ENCODE measurements around the gene RALGDS. TPM values are rescaled to one million over a fixed set of nuclear protein-coding genes. Genes with fewer than 3 reads are reported as not detected.

Gene RALGDS
- total RNA-seq, 1 experiment from 2014 or later, result 22.9 TPM

DNA sequence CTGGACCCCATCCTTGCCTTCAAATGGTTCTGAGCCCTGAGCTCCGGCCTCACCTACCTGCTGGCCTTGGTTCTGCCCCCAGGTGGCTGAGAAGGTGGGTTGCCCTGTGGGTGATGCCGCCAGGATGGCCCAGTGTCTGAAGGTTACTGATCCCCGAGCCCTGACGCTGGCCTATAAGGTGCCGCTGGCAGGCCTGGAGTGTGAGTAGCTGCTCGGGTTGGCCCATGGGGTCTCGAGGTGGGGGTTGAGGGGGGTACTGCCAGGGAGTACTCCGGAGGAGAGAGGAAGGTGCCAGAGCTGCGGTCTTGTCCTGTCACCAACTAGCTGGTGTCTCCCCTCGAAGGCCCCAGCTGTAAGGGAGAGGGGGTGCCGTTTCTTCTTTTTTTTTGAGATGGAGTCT lies 54.0 kb downstream of the RALGDS start (continued):
- TF ChIP-seq, protein P1, sequence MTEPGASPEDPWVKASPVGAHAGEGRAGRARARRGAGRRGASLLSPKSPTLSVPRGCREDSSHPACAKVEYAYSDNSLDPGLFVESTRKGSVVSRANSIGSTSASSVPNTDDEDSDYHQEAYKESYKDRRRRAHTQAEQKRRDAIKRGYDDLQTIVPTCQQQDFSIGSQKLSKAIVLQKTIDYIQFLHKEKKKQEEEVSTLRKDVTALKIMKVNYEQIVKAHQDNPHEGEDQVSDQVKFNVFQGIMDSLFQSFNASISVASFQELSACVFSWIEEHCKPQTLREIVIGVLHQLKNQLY (CRISPR knock-in tag; IDR thresholded peaks at IDR 0.05), result no peak
- TF ChIP-seq ZNF232 (CRISPR knock-in tag; IDR thresholded peaks at IDR 0.05) (no peak), EMX1 (CRISPR knock-in tag; IDR thresholded peaks at IDR 0.05) (no peak), ZNF396 (CRISPR knock-in tag; IDR thresholded peaks at IDR 0.05; ENCODE audit: borderline replicate concordance) (no peak), JUN (CRISPR knock-in tag; IDR thresholded peaks at IDR 0.05) (no peak)
- TF ChIP-seq, protein P2, sequence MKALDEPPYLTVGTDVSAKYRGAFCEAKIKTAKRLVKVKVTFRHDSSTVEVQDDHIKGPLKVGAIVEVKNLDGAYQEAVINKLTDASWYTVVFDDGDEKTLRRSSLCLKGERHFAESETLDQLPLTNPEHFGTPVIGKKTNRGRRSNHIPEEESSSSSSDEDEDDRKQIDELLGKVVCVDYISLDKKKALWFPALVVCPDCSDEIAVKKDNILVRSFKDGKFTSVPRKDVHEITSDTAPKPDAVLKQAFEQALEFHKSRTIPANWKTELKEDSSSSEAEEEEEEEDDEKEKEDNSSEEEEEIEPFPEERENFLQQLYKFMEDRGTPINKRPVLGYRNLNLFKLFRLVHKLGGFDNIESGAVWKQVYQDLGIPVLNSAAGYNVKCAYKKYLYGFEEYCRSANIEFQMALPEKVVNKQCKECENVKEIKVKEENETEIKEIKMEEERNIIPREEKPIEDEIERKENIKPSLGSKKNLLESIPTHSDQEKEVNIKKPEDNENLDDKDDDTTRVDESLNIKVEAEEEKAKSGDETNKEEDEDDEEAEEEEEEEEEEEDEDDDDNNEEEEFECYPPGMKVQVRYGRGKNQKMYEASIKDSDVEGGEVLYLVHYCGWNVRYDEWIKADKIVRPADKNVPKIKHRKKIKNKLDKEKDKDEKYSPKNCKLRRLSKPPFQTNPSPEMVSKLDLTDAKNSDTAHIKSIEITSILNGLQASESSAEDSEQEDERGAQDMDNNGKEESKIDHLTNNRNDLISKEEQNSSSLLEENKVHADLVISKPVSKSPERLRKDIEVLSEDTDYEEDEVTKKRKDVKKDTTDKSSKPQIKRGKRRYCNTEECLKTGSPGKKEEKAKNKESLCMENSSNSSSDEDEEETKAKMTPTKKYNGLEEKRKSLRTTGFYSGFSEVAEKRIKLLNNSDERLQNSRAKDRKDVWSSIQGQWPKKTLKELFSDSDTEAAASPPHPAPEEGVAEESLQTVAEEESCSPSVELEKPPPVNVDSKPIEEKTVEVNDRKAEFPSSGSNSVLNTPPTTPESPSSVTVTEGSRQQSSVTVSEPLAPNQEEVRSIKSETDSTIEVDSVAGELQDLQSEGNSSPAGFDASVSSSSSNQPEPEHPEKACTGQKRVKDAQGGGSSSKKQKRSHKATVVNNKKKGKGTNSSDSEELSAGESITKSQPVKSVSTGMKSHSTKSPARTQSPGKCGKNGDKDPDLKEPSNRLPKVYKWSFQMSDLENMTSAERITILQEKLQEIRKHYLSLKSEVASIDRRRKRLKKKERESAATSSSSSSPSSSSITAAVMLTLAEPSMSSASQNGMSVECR (CRISPR knock-in tag; IDR thresholded peaks at IDR 0.05; ENCODE audit: borderline replicate concordance), result no peak

DNA sequence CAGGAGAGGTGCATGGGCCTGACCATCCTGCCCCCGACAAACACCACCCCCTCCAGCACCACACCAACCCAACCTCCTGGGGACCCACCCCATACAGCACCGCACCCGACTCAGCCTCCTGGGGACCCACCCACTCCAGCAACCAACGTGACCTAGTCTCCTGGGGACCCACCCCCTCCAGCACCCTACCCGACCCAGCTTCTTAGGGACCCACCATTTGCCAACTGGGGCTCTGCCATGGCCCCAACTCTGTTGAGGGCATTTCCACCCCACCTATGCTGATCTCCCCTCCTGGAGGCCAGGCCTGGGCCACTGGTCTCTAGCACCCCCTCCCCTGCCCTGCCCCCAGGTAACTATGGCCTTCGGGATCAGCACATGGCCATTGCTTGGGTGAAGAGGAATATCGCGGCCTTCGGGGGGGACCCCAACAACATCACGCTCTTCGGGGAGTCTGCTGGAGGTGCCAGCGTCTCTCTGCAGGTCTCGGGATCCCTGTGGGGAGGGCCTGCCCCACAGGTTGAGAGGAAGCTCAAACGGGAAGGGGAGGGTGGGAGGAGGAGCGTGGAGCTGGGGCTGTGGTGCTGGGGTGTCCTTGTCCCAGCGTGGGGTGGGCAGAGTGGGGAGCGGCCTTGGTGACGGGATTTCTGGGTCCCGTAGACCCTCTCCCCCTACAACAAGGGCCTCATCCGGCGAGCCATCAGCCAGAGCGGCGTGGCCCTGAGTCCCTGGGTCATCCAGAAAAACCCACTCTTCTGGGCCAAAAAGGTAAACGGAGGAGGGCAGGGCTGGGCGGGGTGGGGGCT lies 54.7 kb downstream of the RALGDS start:
- no peak overlapping the region for H3K4me3 Mint-ChIP-seq
- peaks cover 8% of the 10 kb centered on the region for H3K4me1 Mint-ChIP-seq
- ChIA-PET POLR2A (no interaction called here), CTCF (interaction anchor here (1.1 to 1.4 kb wide), 3 partner anchors 17 to 78 kb away, joined by 3 to 4 read pairs (median 4); no protein-coding TSS in a partner anchor)
- no peaks in the 10 kb centered on the region for H3K27me3 Mint-ChIP-seq (ENCODE audit: low read depth)
- no peaks in the 10 kb centered on the region for H3K9me3 Mint-ChIP-seq
- ATAC-seq (no peak), DNase-seq (ENCODE audit: low spot score) (no peak)
- no peak overlapping the region for H3K27ac Mint-ChIP-seq
- no peaks in the 10 kb centered on the region for H3K36me3 Mint-ChIP-seq
- TF ChIP-seq, protein P3, sequence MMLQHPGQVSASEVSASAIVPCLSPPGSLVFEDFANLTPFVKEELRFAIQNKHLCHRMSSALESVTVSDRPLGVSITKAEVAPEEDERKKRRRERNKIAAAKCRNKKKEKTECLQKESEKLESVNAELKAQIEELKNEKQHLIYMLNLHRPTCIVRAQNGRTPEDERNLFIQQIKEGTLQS (CRISPR knock-in tag; conservative IDR thresholded peaks at IDR 0.05), result no peak
- TF ChIP-seq, protein P4, sequence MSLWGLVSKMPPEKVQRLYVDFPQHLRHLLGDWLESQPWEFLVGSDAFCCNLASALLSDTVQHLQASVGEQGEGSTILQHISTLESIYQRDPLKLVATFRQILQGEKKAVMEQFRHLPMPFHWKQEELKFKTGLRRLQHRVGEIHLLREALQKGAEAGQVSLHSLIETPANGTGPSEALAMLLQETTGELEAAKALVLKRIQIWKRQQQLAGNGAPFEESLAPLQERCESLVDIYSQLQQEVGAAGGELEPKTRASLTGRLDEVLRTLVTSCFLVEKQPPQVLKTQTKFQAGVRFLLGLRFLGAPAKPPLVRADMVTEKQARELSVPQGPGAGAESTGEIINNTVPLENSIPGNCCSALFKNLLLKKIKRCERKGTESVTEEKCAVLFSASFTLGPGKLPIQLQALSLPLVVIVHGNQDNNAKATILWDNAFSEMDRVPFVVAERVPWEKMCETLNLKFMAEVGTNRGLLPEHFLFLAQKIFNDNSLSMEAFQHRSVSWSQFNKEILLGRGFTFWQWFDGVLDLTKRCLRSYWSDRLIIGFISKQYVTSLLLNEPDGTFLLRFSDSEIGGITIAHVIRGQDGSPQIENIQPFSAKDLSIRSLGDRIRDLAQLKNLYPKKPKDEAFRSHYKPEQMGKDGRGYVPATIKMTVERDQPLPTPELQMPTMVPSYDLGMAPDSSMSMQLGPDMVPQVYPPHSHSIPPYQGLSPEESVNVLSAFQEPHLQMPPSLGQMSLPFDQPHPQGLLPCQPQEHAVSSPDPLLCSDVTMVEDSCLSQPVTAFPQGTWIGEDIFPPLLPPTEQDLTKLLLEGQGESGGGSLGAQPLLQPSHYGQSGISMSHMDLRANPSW (CRISPR knock-in tag; conservative IDR thresholded peaks at IDR 0.05; ENCODE audit: low read depth), result no peak
- no peak for TF ChIP-seq RELA (CRISPR knock-in tag; IDR thresholded peaks at IDR 0.05; ENCODE audit: borderline replicate concordance)
- TF ChIP-seq ZBTB21 (CRISPR knock-in tag; IDR thresholded peaks at IDR 0.05; ENCODE audit: borderline replicate concordance), result no peak
- no peak for TF ChIP-seq JUN (CRISPR knock-in tag; IDR thresholded peaks at IDR 0.05)
- TF ChIP-seq, protein P5, sequence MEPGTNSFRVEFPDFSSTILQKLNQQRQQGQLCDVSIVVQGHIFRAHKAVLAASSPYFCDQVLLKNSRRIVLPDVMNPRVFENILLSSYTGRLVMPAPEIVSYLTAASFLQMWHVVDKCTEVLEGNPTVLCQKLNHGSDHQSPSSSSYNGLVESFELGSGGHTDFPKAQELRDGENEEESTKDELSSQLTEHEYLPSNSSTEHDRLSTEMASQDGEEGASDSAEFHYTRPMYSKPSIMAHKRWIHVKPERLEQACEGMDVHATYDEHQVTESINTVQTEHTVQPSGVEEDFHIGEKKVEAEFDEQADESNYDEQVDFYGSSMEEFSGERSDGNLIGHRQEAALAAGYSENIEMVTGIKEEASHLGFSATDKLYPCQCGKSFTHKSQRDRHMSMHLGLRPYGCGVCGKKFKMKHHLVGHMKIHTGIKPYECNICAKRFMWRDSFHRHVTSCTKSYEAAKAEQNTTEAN (CRISPR knock-in tag; IDR thresholded peaks at IDR 0.05), result no peak
- TF ChIP-seq IRF2 (CRISPR knock-in tag; IDR thresholded peaks at IDR 0.05; ENCODE audit: borderline replicate concordance, low read depth), result no peak
- no peak for TF ChIP-seq HMGA2 (CRISPR knock-in tag; IDR thresholded peaks at IDR 0.05)
- TF ChIP-seq, protein P6, sequence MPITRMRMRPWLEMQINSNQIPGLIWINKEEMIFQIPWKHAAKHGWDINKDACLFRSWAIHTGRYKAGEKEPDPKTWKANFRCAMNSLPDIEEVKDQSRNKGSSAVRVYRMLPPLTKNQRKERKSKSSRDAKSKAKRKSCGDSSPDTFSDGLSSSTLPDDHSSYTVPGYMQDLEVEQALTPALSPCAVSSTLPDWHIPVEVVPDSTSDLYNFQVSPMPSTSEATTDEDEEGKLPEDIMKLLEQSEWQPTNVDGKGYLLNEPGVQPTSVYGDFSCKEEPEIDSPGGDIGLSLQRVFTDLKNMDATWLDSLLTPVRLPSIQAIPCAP (CRISPR knock-in tag; IDR thresholded peaks at IDR 0.05), result no peak
- TF ChIP-seq, protein P7, sequence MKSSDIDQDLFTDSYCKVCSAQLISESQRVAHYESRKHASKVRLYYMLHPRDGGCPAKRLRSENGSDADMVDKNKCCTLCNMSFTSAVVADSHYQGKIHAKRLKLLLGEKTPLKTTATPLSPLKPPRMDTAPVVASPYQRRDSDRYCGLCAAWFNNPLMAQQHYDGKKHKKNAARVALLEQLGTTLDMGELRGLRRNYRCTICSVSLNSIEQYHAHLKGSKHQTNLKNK (CRISPR knock-in tag; IDR thresholded peaks at IDR 0.05), result no peak
- no peak for TF ChIP-seq CBFB (CRISPR knock-in tag; IDR thresholded peaks at IDR 0.05; ENCODE audit: low read depth)
- no peak for TF ChIP-seq SMAD3 (CRISPR knock-in tag; IDR thresholded peaks at IDR 0.05; ENCODE audit: borderline replicate concordance)
- no peak for TF ChIP-seq NR1H2 (CRISPR knock-in tag; IDR thresholded peaks at IDR 0.05)
- TF ChIP-seq, protein P2 (CRISPR knock-in tag; IDR thresholded peaks at IDR 0.05; ENCODE audit: borderline replicate concordance), result no peak

Measured in WTC11 (cell line).